HG03442 (cell line): ENCODE results near the gene CTNNA3.

Source experiments
- ATAC-seq: cut with Tn5 transposase; IDR thresholded peaks from one replicate; pipeline ENCODE4 v1.9.1; 2021; ENCODE audit warnings: mild to moderate bottlenecking, moderate library complexity; ENCODE audit not compliant: unreplicated experiment

The CTNNA3 gene

GRCh38 chr10:66202101-66202500, 1493.9 kb downstream of the CTNNA3 start:
- ATAC-seq = no peak

- no peak for ATAC-seq
Observed at GRCh38 chr10:66192162-66192831, 1503.7 kb downstream of the CTNNA3 start.

- no peak for ATAC-seq
Observed at GRCh38 chr10:66190413-66190812, 1505.6 kb downstream of the CTNNA3 start.

GRCh38 chr10:66189271-66189670, 1506.7 kb downstream of the CTNNA3 start:
- ATAC-seq = no peak

- no peak for ATAC-seq
Observed at GRCh38 chr10:66187053-66187733, 1508.8 kb downstream of the CTNNA3 start.

GRCh38 chr10:66183028-66183427, 1513.0 kb downstream of the CTNNA3 start:
- no peak for ATAC-seq

- ATAC-seq = peak; percentile 95
Observed at GRCh38 chr10:66180581-66181318, 1515.2 kb downstream of the CTNNA3 start.

GRCh38 chr10:66180021-66180420, 1516.0 kb downstream of the CTNNA3 start:
- no peak for ATAC-seq

- no peak for ATAC-seq
Observed at GRCh38 chr10:66176772-66177171, 1519.2 kb downstream of the CTNNA3 start.

- ATAC-seq = no peak
Observed at GRCh38 chr10:66167816-66168215, 1528.2 kb downstream of the CTNNA3 start.

- no peak for ATAC-seq
Observed at GRCh38 chr10:66162560-66163143, 1533.3 kb downstream of the CTNNA3 start.

GRCh38 chr10:66151346-66151745, 1544.6 kb downstream of the CTNNA3 start:
- ATAC-seq = no peak

- no peak for ATAC-seq
Observed at GRCh38 chr10:66148312-66148711, 1547.7 kb downstream of the CTNNA3 start.

- ATAC-seq = no peak
Observed at GRCh38 chr10:66144016-66144415, 1552.0 kb downstream of the CTNNA3 start.

GRCh38 chr10:66102756-66103155, 1593.2 kb downstream of the CTNNA3 start:
- ATAC-seq = no peak

GRCh38 chr10:66098595-66099480, 1597.2 kb downstream of the CTNNA3 start:
- ATAC-seq = no peak

GRCh38 chr10:66095610-66096009, 1600.4 kb downstream of the CTNNA3 start:
- ATAC-seq = no peak

GRCh38 chr10:66085906-66086305, 1610.1 kb downstream of the CTNNA3 start:
- ATAC-seq = no peak

- ATAC-seq = no peak
Observed at GRCh38 chr10:66071907-66072306, 1624.1 kb downstream of the CTNNA3 start.

- ATAC-seq = no peak
Observed at GRCh38 chr10:66058594-66058993, 1637.4 kb downstream of the CTNNA3 start.

- ATAC-seq = no peak
Observed at GRCh38 chr10:66049335-66049734, 1646.7 kb downstream of the CTNNA3 start.
